ENCODE measurements around the gene TNFSF12.

Gene TNFSF12

GRCh38 chr17:7508846-7509245, 40.0 kb upstream of the TNFSF12 start:
- TF ChIP-seq CTCF (IDR thresholded peaks at IDR 0.05), result no peak

- no peak for TF ChIP-seq CTCF (IDR thresholded peaks at IDR 0.05)
Observed at GRCh38 chr17:7509937-7510336, 38.9 kb upstream of the TNFSF12 start.

- TF ChIP-seq CTCF (IDR thresholded peaks at IDR 0.05), result no peak
Observed at GRCh38 chr17:7511108-7511507, 37.8 kb upstream of the TNFSF12 start.

GRCh38 chr17:7512105-7512504, 36.8 kb upstream of the TNFSF12 start:
- TF ChIP-seq CTCF (IDR thresholded peaks at IDR 0.05), result no peak

- no peak for TF ChIP-seq CTCF (IDR thresholded peaks at IDR 0.05)
Observed at GRCh38 chr17:7512824-7513540, 35.9 kb upstream of the TNFSF12 start.

GRCh38 chr17:7513850-7514419, 34.9 kb upstream of the TNFSF12 start:
- TF ChIP-seq CTCF (IDR thresholded peaks at IDR 0.05), result no peak

- TF ChIP-seq CTCF (IDR thresholded peaks at IDR 0.05), result no peak
Observed at GRCh38 chr17:7515911-7516610, 32.8 kb upstream of the TNFSF12 start.

All from LNCAP (cell line).